K562 (cell line): ENCODE results near the gene TMEM88. TPM values are rescaled to one million over a fixed set of nuclear protein-coding genes. Genes with fewer than 3 reads are reported as not detected.
A peak's percentile ranks its signal among the peaks of the same experiment; 100 is the strongest.

Experiments used
- ARID3B ChIP-seq: fragments of 250-450 bp; sonication (Bioruptor Pico); IDR thresholded peaks from 2 replicates; pipeline ENCODE4 v1.4.0; 2020; ENCODE audit warnings: borderline replicate concordance
- CGGBP1 ChIP-seq: fragments of 250-450 bp; sonication (Bioruptor Pico); IDR thresholded peaks from 2 replicates; pipeline ENCODE4 v1.9.0; 2021; ENCODE audit warnings: mild to moderate bottlenecking
- CREB1 ChIP-seq, 2 experiments: sonication (generic) in 1 of 2; formaldehyde crosslinking in 1 of 2; IDR thresholded peaks; 2 replicates each; pipeline versions ENCODE4 v1.6.1 to v1.8.0; 2012 to 2022; ENCODE audit warnings: inconsistent platforms in 1 of 2, mild to moderate bottlenecking in 1 of 2, missing genetic modification reagents in 1 of 2, moderate library complexity in 1 of 2
- CSDE1 ChIP-seq, 2 experiments: fragments of 450-650 bp; IDR thresholded peaks; 2 replicates each; pipeline ENCODE4 v1.6.1; 2016; ENCODE audit warnings: mild to moderate bottlenecking in 1 of 2
- CUX1 ChIP-seq: fragments of 200-800 bp; sonication (Bioruptor generic); IDR thresholded peaks from 2 replicates; pipeline ENCODE4 v1.6.1; 2016; ENCODE audit warnings: missing genetic modification characterization, missing compliant biosample characterization
- HMBOX1 ChIP-seq: sonication (generic); IDR thresholded peaks from 2 replicates; pipeline ENCODE4 v1.6.1; 2016
- HNRNPUL1 ChIP-seq: fragments of 200-400 bp; formaldehyde crosslinking; IDR thresholded peaks from 2 replicates; pipeline ENCODE4 v1.6.1; 2017; ENCODE audit warnings: low read length
- SIRT6 ChIP-seq: IDR thresholded peaks from one replicate; pipeline ENCODE4 v1.6.1; 2012; ENCODE audit warnings: low read depth, mild to moderate bottlenecking, control low read depth, inconsistent platforms, low read length, moderate library complexity
- SIX5 ChIP-seq, 2 experiments: IDR thresholded peaks; 2 replicates each; pipeline ENCODE4 v1.6.1; 2011; ENCODE audit warnings: low read length in 2 of 2, borderline replicate concordance in 1 of 2, low read depth in 1 of 2, mild to moderate bottlenecking in 1 of 2, moderate library complexity in 1 of 2; ENCODE audit not compliant: insufficient read depth in 1 of 2
- SNAPC5 ChIP-seq: fragments of 250-450 bp; sonication (Bioruptor Pico); IDR thresholded peaks from 2 replicates; pipeline ENCODE4 v1.8.0; 2021; ENCODE audit warnings: moderate library complexity, mild to moderate bottlenecking, inconsistent platforms
- SREBF1 ChIP-seq: fragments of 150-350 bp; IDR thresholded peaks from 2 replicates; pipeline ENCODE4 v1.6.1; 2014; ENCODE audit warnings: antibody characterized with exemption, low read depth, low read length, borderline replicate concordance
- SRSF7 ChIP-seq: fragments of 200-400 bp; formaldehyde crosslinking; optimal IDR thresholded peaks from 2 replicates; pipeline ENCODE3; 2017; ENCODE audit warnings: mild to moderate bottlenecking, low read depth, low read length
- YBX1 ChIP-seq: fragments of 450-650 bp; IDR thresholded peaks from 2 replicates; pipeline ENCODE4 v1.7.1; 2016; ENCODE audit warnings: mild to moderate bottlenecking
- ZNF197 ChIP-seq: fragments of 200-800 bp; sonication (Bioruptor generic); IDR thresholded peaks from 2 replicates; pipeline ENCODE4 v1.6.1; 2016; ENCODE audit warnings: low read depth, missing genetic modification characterization, missing compliant biosample characterization
- ZNF280B ChIP-seq: fragments of 250-450 bp; sonication (Bioruptor Pico); IDR thresholded peaks from 2 replicates; pipeline ENCODE4 v1.5.1; 2021; ENCODE audit warnings: mild to moderate bottlenecking
- ZNF780A ChIP-seq: fragments of 250-450 bp; sonication (Bioruptor Pico); IDR thresholded peaks from 2 replicates; pipeline ENCODE4 v1.5.0; 2021; ENCODE audit warnings: mild to moderate bottlenecking
- polyA plus RNA-seq, 8 experiments: library from polyadenylated mRNA; depleted of rRNA in 4 of 8; stranded (reverse) in 5 of 8; unstranded in 3 of 8; fragments of >200 nt; fragmentation: Nextera tagmentation in 2 of 8; fragmentation: Illumina TruSeq in 1 of 8; extraction: Ambion mirVana in 2 of 8; extraction: Trizol in 1 of 8; gene quantifications; 2 replicates each; pipeline versions ENCODE4 v1.2.1 to v1.2.3, GENCODE V29; 2011 to 2014; ENCODE audit warnings: inconsistent platforms in 1 of 8, missing spikeins in 1 of 8
- total RNA-seq, 7 experiments: library from RNA; depleted of rRNA in 6 of 7; stranded (reverse); fragments of >200 nt in 6 of 7; fragmentation: Illumina TruSeq in 2 of 7; extraction: Trizol in 2 of 7; gene quantifications; 2 replicates each; pipeline versions ENCODE4 v1.2.1 to v1.2.3, GENCODE V29; 2011 to 2021; ENCODE audit warnings: low replicate concordance in 1 of 7

Gene TMEM88
- total and polyA plus RNA-seq, 9 of the 15 experiments (the other 6 are each of a cell fraction or from before 2014, with no cell fraction given), result 0.10 to 1.4 (median 0.36) TPM; not detected in 3

- TF ChIP-seq CUX1 (CRISPR knock-in tag) (no peak), SIRT6 (no peak), YBX1 (no peak), ARID3B (CRISPR knock-in tag) (no peak), HNRNPUL1 (no peak), SREBF1 (no peak), ZNF280B (CRISPR knock-in tag) (no peak), ZNF197 (peak; percentile 71; the same call in 1 of the 2 replicates), CGGBP1 (CRISPR knock-in tag) (no peak), CSDE1 (IDR thresholded peaks at IDR 0.05) (no peak), SRSF7 (no peak), ZNF780A (CRISPR knock-in tag) (no peak), CREB1 (IDR thresholded peaks at IDR 0.05) (peak; percentile 55), CREB1 (CRISPR knock-in tag; IDR thresholded peaks at IDR 0.05) (peak; percentile 84), SNAPC5 (CRISPR knock-in tag) (no peak), SIX5 (IDR thresholded peaks at IDR 0.05; ENCODE audit: borderline replicate concordance in 1 of 2, insufficient read depth in 1 of 2, low read depth in 1 of 2, low read length in 2 of 2) (peak; percentile 78 to 84), HMBOX1 (peak; percentile 74)
Observed at GRCh38 chr17:7856811-7857712, 2.2 kb downstream of the TMEM88 start, which contains the start of gene NAA38 (continued).
